ENCODE measurements around the gene ETNK1.

ETNK1 gene, protein sequence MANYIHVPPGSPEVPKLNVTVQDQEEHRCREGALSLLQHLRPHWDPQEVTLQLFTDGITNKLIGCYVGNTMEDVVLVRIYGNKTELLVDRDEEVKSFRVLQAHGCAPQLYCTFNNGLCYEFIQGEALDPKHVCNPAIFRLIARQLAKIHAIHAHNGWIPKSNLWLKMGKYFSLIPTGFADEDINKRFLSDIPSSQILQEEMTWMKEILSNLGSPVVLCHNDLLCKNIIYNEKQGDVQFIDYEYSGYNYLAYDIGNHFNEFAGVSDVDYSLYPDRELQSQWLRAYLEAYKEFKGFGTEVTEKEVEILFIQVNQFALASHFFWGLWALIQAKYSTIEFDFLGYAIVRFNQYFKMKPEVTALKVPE

DNA sequence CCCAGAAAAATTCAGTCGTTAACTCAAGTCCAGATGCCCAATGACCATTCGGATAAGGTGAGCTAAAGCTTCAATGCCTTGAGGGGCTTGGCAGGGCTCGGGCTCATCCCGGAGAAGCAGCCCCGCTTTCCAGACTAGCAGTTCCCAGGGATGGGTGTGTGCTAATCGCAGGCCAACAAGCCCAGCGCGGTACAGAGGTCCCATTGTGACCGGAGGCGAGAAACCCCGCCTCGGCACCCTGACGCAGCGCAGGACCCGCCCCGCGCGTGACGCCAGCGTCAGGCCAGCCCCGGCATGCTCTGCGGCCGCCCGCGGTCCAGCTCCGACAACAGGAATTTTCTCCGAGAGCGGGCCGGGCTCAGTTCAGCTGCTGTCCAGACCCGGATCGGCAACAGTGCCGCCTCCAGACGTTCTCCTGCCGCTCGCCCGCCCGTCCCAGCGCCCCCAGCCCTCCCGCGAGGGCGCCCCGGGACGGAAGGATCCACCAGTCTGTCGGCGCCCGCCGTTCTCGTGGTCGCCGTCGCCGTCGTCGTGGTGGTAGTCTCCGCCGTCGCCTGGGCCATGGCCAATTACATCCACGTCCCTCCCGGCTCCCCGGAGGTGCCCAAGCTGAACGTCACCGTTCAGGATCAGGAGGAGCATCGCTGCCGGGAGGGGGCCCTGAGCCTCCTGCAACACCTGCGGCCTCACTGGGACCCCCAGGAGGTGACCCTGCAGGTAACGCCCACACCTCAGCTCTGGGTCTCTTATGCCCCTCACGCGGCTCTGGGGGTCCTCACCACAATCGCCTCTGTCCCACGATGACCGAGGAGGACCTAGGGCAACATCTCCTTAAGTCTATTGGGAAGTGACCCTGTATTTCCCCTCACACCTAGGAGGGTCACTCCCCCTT, at the start of gene ETNK1:
Gene ETNK1 (plus strand): TSS at position 302 of the 892 bp plus-strand sequence. CDS start 260 bp downstream, at position 562.
- TF ChIP-seq, protein P1, sequence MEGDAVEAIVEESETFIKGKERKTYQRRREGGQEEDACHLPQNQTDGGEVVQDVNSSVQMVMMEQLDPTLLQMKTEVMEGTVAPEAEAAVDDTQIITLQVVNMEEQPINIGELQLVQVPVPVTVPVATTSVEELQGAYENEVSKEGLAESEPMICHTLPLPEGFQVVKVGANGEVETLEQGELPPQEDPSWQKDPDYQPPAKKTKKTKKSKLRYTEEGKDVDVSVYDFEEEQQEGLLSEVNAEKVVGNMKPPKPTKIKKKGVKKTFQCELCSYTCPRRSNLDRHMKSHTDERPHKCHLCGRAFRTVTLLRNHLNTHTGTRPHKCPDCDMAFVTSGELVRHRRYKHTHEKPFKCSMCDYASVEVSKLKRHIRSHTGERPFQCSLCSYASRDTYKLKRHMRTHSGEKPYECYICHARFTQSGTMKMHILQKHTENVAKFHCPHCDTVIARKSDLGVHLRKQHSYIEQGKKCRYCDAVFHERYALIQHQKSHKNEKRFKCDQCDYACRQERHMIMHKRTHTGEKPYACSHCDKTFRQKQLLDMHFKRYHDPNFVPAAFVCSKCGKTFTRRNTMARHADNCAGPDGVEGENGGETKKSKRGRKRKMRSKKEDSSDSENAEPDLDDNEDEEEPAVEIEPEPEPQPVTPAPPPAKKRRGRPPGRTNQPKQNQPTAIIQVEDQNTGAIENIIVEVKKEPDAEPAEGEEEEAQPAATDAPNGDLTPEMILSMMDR (conservative IDR thresholded peaks at IDR 0.05; ENCODE audit: low read depth, low read length) = no peak
- peak; percentile 92 for DNase-seq (ENCODE audit: low read depth)

DNA sequence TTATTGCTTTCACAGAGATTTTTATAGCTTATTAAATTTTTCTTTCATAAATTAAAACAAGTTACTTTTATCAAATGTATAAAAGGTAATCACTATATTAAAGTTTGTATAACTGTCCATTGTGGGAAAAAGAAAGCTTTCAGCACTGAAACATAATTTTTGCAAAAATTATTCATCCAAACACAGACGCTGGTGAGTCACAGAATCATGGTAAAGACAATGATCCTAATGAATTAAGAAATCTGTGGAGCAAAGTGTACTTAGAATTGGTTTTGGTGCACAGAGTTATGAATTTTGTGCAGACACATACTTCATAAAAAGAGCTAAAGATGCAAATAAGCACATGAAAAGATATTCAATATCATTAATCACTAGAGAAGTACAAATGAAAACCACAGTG, 48.9 kb upstream of the ETNK1 start:
- DNase-seq (ENCODE audit: low read depth) = no peak
- no peak overlapping the region for H3K4me3 ChIP-seq (ENCODE audit: low read length)
- TF ChIP-seq, protein P1 (conservative IDR thresholded peaks at IDR 0.05; ENCODE audit: low read depth, low read length) = no peak

More for the DNA sequence above, at the start of gene ETNK1:
- peak within 1 kb of the TSS; percentile 96 for H3K4me3 ChIP-seq (ENCODE audit: low read length)

DNA sequence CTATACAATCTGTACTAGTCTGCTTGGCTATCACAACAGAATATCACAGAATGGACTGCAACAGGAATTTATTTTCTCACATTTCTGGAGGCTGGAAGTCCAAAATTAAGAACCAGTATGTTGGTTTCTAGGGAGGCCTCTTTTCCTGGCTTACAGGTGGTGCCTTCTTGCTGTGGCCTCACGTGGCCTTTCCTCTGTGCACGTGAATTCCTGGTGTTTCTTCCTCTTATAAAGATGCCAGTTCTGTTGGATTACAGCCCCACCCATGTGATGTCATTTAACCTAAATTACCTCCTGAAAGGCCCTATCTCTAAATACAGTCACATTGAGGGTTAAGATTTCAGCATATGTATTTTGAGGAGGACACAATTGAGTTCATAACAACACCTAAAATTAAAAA, 48.5 kb upstream of the ETNK1 start:
- TF ChIP-seq, protein P1 (conservative IDR thresholded peaks at IDR 0.05; ENCODE audit: low read depth, low read length) = no peak
- DNase-seq (ENCODE audit: low read depth) = no peak
- H3K4me3 ChIP-seq (ENCODE audit: low read length) = no peak overlapping the region

DNA sequence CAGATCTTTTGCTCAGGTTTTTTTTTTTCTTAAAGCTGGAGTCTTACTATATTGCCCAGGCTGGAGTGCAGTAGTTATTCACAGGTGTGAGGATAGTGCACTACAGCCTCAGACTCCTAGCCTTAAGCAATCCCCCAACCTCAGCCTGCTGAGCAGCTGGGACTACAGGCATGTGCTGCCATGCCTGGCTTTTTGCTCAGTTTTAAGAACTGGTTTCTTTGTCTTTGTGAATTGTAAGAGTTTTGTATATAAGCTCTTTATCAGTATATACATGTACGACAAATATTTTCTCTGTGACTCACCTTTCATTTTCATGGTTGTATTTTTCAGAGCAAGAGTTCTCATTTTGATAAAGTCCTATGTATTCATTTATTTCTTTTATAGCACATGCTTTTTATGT, 47.3 kb upstream of the ETNK1 start:
- H3K4me3 ChIP-seq (ENCODE audit: low read length) = no peak overlapping the region
- TF ChIP-seq, protein P1 (conservative IDR thresholded peaks at IDR 0.05; ENCODE audit: low read depth, low read length) = no peak
- peak; percentile 18 for DNase-seq (ENCODE audit: low read depth)

DNA sequence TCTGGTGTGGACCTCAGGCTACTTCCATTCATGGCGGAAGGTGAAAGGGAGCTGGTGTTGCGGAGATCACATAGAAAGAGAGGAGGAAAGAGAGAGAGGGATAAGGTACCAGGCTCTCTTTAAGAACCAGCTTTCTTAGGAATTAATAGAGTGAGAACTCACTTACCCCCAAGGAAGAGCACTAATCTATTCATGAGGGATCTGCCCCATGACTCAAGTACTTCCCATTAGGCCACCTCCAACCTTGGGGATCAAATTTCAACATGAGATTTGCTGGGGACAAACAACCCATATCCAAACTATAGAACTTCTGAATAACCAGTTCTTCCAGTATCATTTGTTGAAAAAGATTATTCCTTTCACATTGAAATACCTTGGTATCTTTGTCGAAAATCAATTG, 46.6 kb upstream of the ETNK1 start:
- no peak overlapping the region for H3K4me3 ChIP-seq (ENCODE audit: low read length)
- TF ChIP-seq, protein P1 (conservative IDR thresholded peaks at IDR 0.05; ENCODE audit: low read depth, low read length) = no peak
- no peak for DNase-seq (ENCODE audit: low read depth)

DNA sequence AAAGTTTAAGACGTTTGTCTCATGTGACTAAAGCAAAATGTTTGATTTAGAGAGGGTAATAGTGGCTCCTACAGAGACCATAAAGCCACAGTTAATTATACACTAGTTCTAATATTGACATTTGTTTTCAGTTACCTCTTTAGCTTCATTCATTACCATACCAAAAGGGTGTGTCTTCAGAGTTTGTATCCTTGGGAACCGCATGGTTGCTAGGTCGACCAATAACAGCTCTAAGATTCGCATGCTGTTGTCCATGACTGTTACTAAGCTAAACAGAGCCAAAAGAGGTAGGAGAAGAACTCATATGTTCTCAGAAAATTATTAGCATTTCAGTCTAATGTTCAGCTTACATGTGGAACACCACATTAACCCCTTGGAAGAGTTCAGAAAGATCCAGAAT, 36.2 kb upstream of the ETNK1 start:
- no peak for DNase-seq (ENCODE audit: low read depth)
- TF ChIP-seq, protein P1 (conservative IDR thresholded peaks at IDR 0.05; ENCODE audit: low read depth, low read length) = no peak
- H3K4me3 ChIP-seq (ENCODE audit: low read length) = no peak overlapping the region
